Endothelial cell of umbilical vein (primary cell): Measurements from ENCODE around the gene THSD4. TPM values are rescaled to one million over a fixed set of nuclear protein-coding genes. Genes with fewer than 3 reads are reported as not detected.

Source experiments
- BruUV-seq: library from RNA; stranded (reverse); fragments of 400-500 nt; replicated peaks from 2 replicates; lab custom pipeline; 2021; lab: Mats Ljungman, UMichigan
- CTCF ChIA-PET: fragments of 300-600, 350-600 bp; sonication (Branson Sonifier 250); formaldehyde crosslinking; loops from one replicate; lab custom pipeline; 2021; ENCODE audit warnings: antibody characterized with exemption, inconsistent platforms; lab: Charles Lee
- POLR2A ChIA-PET: fragments of 300-600, 350-600 bp; sonication (Branson Sonifier 250); formaldehyde crosslinking; loops from one replicate; lab custom pipeline; 2021; ENCODE audit warnings: antibody characterized with exemption, inconsistent platforms; lab: Charles Lee
- DNase-seq: peaks from one replicate; pipeline ENCODE4 v3.0.0-alpha.2; 2011; ENCODE audit warnings: low read depth, low spot score
- FAIRE-seq: peaks from 2 replicates; lab custom pipeline; 2011; peaks lifted over from hg19 to GRCh38; lab: Jason Lieb, UNC
- H2AFZ ChIP-seq: 2 replicates; pipeline ENCODE4 v1.6.0; 2012; ENCODE audit warnings: low read depth, low read length, control low read depth, inconsistent platforms
- H3K27ac ChIP-seq: 2 replicates; pipeline ENCODE4 v1.5.1; 2011; ENCODE audit warnings: low read depth, mild to moderate bottlenecking, control low read depth, low read length, moderate library complexity; ENCODE audit not compliant: insufficient read depth
- H3K27me3 ChIP-seq, 2 experiments: 2 replicates each; pipeline versions ENCODE4 v1.6.0 to v1.6.1; 2011; ENCODE audit warnings: low read length in 2 of 2, mixed read lengths in 1 of 2; ENCODE audit not compliant: control insufficient read depth in 2 of 2, insufficient read depth in 2 of 2
- H3K36me3 ChIP-seq, 2 experiments: 2 replicates in 1 of 2; 3 replicates in 1 of 2; pipeline ENCODE4 v1.5.1; 2011; ENCODE audit warnings: low read length in 2 of 2, mild to moderate bottlenecking in 1 of 2, moderate library complexity in 1 of 2; ENCODE audit not compliant: control insufficient read depth in 2 of 2, insufficient read depth in 2 of 2; ENCODE audit errors: extremely low read depth in 1 of 2
- H3K4me1 ChIP-seq: 3 replicates; pipeline ENCODE4 v1.5.1; 2011; ENCODE audit warnings: mild to moderate bottlenecking, low read length; ENCODE audit not compliant: control insufficient read depth, insufficient read depth; ENCODE audit errors: extremely low read depth
- H3K4me2 ChIP-seq: 2 replicates; pipeline ENCODE4 v1.6.1; 2011; ENCODE audit warnings: low read length, control low read depth, mixed read lengths; ENCODE audit not compliant: insufficient read depth
- H3K4me3 ChIP-seq, 3 experiments: fragments of 200-600 bp in 1 of 3; sonication (generic), shearing (Covaris generic) in 1 of 3; replicated peaks in 1 of 3; 2 replicates each; pipeline ENCODE4 v1.5.1; 2011 to 2016; ENCODE audit warnings: control low read depth in 3 of 3, low read length in 3 of 3, mild to moderate bottlenecking in 2 of 3, inconsistent platforms in 1 of 3, low read depth in 1 of 3, moderate library complexity in 1 of 3; ENCODE audit not compliant: insufficient read depth in 1 of 3
- H3K79me2 ChIP-seq: 2 replicates; pipeline ENCODE4 v1.6.0; 2012; ENCODE audit warnings: low read length, inconsistent platforms; ENCODE audit not compliant: control insufficient read depth, insufficient read depth
- H3K9ac ChIP-seq: replicated peaks from 2 replicates; pipeline ENCODE3; 2011; ENCODE audit warnings: low read length, control low read depth; ENCODE audit not compliant: insufficient read depth; ENCODE audit errors: extremely low read depth
- H3K9me1 ChIP-seq: replicated peaks from 3 replicates; pipeline ENCODE4 v1.6.0; 2011; ENCODE audit warnings: mild to moderate bottlenecking, low read length; ENCODE audit not compliant: control insufficient read depth, insufficient read depth; ENCODE audit errors: extremely low read depth
- H3K9me3 ChIP-seq: replicated peaks from 2 replicates; pipeline ENCODE4 v1.5.1; 2012; ENCODE audit warnings: low read length, inconsistent platforms; ENCODE audit not compliant: control insufficient read depth, insufficient read depth
- H4K20me1 ChIP-seq: replicated peaks from 2 replicates; pipeline ENCODE3; 2011; ENCODE audit warnings: mild to moderate bottlenecking, low read length; ENCODE audit not compliant: control insufficient read depth, insufficient read depth; ENCODE audit errors: extremely low read depth
- FOS ChIP-seq: IDR thresholded peaks from 2 replicates; pipeline ENCODE4 v1.6.1; 2011; ENCODE audit warnings: mild to moderate bottlenecking, low read length, moderate library complexity, borderline replicate concordance; ENCODE audit not compliant: insufficient read depth
- GATA2 ChIP-seq: IDR thresholded peaks from 2 replicates; pipeline ENCODE4 v1.7.0; 2011; ENCODE audit warnings: low read depth, mild to moderate bottlenecking, moderate library complexity, mixed read lengths, low read length; ENCODE audit not compliant: insufficient read length, insufficient read depth
- JUN ChIP-seq: IDR thresholded peaks from 2 replicates; pipeline ENCODE4 v1.6.1; 2011; ENCODE audit warnings: borderline replicate concordance, low read depth; ENCODE audit not compliant: insufficient read length, insufficient read depth
- MYC ChIP-seq: IDR thresholded peaks from one replicate; pipeline ENCODE4 v1.6.1; 2011; ENCODE audit warnings: mild to moderate bottlenecking, low read depth, low read length
- POLR2AphosphoS5 ChIP-seq: IDR thresholded peaks from 2 replicates; pipeline ENCODE4 v1.6.1; 2012; ENCODE audit warnings: low read depth, mild to moderate bottlenecking, control low read depth, low read length, moderate library complexity; ENCODE audit not compliant: insufficient read depth
- dilution Hi-C: fragments of 300-500 bp; cut with MboI; formaldehyde crosslinking; loops from one replicate; pipeline ENCODE4 v1.15.0; 2019; ENCODE audit warnings: low sequenced_read_pairs; ENCODE audit not compliant: extremely low pct_ligation_motif_present
- intact Hi-C: fragments of 100-400 bp; cut with micrococcal nuclease; formaldehyde crosslinking; loops from one replicate; pipeline ENCODE4 v1.10.0; 2022
- polyA plus RNA-seq, 4 experiments: library from polyadenylated mRNA; depleted of rRNA in 3 of 4; stranded (reverse) in 3 of 4; unstranded in 1 of 4; fragments of >200 nt; gene quantifications; 2 replicates each; pipeline versions ENCODE4 v1.2.1 to v1.2.3, GENCODE V29; 2011 to 2012; ENCODE audit warnings: missing spikeins in 1 of 4
- total RNA-seq: library from RNA; stranded (reverse); gene quantifications from 2 replicates; pipeline ENCODE4 v1.2.3, GENCODE V29; 2021
- TF ChIP-seq, protein P1 (sequence below), 2 donors: IDR thresholded peaks; 1 replicate in 1 of 2; 2 replicates in 1 of 2; pipeline ENCODE4 v1.5.1; 2011; ENCODE audit warnings: low read length in 2 of 2, mild to moderate bottlenecking in 2 of 2, moderate library complexity in 2 of 2, control low read depth in 1 of 2, inconsistent platforms in 1 of 2, low read depth in 1 of 2; ENCODE audit not compliant: insufficient read depth in 1 of 2; ENCODE audit errors: extremely low read depth in 1 of 2

The THSD4 gene
- total and polyA plus RNA-seq, 2 donors (not counting 3 experiments of a cell fraction or from before 2014, with no cell fraction given), result 9.9 to 25.4 TPM

DNA sequence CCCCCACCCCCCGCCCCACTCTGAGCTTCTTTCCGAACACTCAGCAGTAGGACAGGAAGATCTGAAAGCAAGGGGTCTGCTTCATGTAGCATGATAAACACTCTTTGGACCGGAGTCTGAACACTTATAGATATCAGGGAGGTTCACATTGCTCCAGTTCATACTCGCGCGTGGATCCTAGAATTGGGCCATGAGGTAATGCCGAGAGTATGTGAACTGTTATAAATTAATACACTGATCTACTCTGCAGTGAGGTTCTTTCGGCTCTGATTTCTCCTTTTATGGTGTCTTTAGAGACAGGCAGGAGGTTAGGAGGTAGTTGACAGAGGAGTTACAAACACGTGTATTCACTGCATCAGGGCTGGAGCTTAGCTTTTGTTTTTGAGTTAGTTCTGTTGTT, 223.0 kb downstream of the THSD4 start:
- Histone ChIP-seq H3K79me2 (no peaks in the 10 kb centered on the region), H3K9me3 (no peaks in the 10 kb centered on the region), H2AFZ (no peak overlapping the region), H3K9ac (no peak overlapping the region), H3K27me3 (no peaks in the 10 kb centered on the region), H3K4me2 (no peak overlapping the region), H3K4me3 (no peak overlapping the region), H3K27ac (no peak overlapping the region), H3K4me1 (no peaks in the 10 kb centered on the region), H4K20me1 (no peaks in the 10 kb centered on the region), H3K36me3 (no peaks in the 10 kb centered on the region), H3K9me1 (no peaks in the 10 kb centered on the region)
- TF ChIP-seq JUN (no peak), FOS (no peak), GATA2 (no peak), MYC (no peak), POLR2AphosphoS5 (no peak)
- TF ChIP-seq, protein P1, sequence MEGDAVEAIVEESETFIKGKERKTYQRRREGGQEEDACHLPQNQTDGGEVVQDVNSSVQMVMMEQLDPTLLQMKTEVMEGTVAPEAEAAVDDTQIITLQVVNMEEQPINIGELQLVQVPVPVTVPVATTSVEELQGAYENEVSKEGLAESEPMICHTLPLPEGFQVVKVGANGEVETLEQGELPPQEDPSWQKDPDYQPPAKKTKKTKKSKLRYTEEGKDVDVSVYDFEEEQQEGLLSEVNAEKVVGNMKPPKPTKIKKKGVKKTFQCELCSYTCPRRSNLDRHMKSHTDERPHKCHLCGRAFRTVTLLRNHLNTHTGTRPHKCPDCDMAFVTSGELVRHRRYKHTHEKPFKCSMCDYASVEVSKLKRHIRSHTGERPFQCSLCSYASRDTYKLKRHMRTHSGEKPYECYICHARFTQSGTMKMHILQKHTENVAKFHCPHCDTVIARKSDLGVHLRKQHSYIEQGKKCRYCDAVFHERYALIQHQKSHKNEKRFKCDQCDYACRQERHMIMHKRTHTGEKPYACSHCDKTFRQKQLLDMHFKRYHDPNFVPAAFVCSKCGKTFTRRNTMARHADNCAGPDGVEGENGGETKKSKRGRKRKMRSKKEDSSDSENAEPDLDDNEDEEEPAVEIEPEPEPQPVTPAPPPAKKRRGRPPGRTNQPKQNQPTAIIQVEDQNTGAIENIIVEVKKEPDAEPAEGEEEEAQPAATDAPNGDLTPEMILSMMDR (IDR thresholded peaks at IDR 0.05; ENCODE audit: extremely low read depth in 1 of 2, insufficient read depth in 1 of 2, low read depth in 1 of 2, low read length in 2 of 2), result no peak
- ChIA-PET POLR2A (no interaction called here), CTCF (no interaction called here)
- intact Hi-C loops (no loop called here), dilution Hi-C loops (no loop called here)
- BruUV-seq, result no TSS peak
- FAIRE-seq, result no peak
- DNase-seq, result no peak
